Fibroblast of villous mesenchyme (primary cell): ENCODE measurements around the gene PTPN3. TPM values are rescaled to one million over a fixed set of nuclear protein-coding genes. Genes with fewer than 3 reads are reported as not detected.
"Not testable (repeated sequence)": the region's sequence is repeated elsewhere in the genome, so short reads cannot be mapped to it uniquely, and the experiment has no call there.

ENCODE experiments used
- DNase-seq: peaks from one replicate; pipeline ENCODE4 v3.0.0-alpha.2; 2010; ENCODE audit warnings: low read depth
- H3K4me3 ChIP-seq: 2 replicates; pipeline ENCODE4 v1.5.1; 2011; ENCODE audit warnings: low read depth, mild to moderate bottlenecking, low read length
- total RNA-seq: library from RNA; depleted of rRNA; stranded (reverse); fragments of >200 nt; gene quantifications from 2 replicates; pipeline ENCODE4 v1.2.3, GENCODE V29; 2012
- TF ChIP-seq, protein P1 (sequence below): IDR thresholded peaks from 2 replicates; pipeline ENCODE4 v1.5.1; 2012; ENCODE audit warnings: low read depth, mild to moderate bottlenecking, low read length; ENCODE audit not compliant: insufficient read depth

Gene PTPN3
- total RNA-seq, 1 donor: under 0.01 TPM

DNA sequence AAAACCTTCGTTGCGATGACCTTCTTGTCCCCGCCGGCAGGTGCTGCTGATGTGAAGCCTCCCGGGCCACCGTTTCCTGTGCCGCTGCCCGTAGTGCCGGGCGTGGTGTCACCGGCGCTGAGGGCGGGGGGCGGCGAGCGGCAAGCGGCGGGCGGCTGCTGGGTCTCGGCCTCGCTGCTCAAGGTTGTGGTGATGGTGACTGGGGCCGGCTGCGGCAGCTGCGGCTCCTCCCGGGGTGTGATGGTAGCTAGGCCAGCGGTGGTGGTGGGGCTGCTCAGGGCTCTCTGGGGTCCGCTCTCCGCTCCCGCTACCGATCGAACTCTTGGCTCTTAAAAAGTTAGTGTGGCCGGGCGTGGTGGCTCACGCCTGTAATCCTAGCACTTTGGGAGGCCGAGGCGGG, 36.0 kb upstream of the PTPN3 start:
- H3K4me3 ChIP-seq: no peak overlapping the region
- no peak for DNase-seq
- TF ChIP-seq, protein P1, sequence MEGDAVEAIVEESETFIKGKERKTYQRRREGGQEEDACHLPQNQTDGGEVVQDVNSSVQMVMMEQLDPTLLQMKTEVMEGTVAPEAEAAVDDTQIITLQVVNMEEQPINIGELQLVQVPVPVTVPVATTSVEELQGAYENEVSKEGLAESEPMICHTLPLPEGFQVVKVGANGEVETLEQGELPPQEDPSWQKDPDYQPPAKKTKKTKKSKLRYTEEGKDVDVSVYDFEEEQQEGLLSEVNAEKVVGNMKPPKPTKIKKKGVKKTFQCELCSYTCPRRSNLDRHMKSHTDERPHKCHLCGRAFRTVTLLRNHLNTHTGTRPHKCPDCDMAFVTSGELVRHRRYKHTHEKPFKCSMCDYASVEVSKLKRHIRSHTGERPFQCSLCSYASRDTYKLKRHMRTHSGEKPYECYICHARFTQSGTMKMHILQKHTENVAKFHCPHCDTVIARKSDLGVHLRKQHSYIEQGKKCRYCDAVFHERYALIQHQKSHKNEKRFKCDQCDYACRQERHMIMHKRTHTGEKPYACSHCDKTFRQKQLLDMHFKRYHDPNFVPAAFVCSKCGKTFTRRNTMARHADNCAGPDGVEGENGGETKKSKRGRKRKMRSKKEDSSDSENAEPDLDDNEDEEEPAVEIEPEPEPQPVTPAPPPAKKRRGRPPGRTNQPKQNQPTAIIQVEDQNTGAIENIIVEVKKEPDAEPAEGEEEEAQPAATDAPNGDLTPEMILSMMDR: no peak

DNA sequence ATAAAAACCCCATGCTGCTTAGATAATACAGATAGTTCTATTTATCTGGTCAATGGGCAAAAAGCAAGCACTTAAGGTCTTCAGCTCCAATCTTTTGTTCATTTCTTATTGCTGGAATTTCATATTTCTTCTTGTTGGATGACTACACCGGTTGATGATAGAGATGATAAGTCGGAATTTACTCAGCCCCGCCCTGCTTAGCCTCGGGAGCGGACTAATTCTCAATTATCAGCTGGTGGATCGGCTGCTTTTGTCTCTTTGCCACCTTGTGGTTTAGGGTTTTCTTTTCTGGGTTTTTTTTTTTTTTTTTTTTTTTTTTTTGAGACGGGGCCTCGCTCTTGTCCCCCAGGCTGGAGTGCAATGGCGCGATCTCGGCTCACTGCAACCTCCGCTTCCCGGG, 34.5 kb upstream of the PTPN3 start:
- H3K4me3 ChIP-seq, DNase-seq: not testable (repeated sequence)

DNA sequence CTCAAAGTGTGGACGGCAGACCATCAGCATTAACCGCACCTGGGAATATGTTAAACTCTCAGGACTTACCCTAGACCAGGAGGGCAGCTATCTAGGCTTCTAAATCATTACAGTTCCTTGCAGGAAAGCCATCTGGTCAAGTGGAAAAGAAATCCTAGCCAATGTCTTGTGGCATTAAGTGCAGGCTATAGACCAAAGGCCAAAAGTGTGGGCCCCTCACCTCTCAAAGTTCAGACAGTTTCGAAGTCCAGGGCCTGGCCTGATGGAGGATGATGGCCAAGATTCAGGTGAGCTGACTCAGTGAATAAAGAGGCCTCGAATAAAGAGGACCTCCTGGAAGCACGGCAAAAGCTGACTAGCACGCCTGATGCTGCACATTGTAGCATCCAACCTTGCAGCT, 24.0 kb upstream of the PTPN3 start:
- H3K4me3 ChIP-seq: no peak overlapping the region
- DNase-seq: no peak
- TF ChIP-seq, protein P1: no peak

DNA sequence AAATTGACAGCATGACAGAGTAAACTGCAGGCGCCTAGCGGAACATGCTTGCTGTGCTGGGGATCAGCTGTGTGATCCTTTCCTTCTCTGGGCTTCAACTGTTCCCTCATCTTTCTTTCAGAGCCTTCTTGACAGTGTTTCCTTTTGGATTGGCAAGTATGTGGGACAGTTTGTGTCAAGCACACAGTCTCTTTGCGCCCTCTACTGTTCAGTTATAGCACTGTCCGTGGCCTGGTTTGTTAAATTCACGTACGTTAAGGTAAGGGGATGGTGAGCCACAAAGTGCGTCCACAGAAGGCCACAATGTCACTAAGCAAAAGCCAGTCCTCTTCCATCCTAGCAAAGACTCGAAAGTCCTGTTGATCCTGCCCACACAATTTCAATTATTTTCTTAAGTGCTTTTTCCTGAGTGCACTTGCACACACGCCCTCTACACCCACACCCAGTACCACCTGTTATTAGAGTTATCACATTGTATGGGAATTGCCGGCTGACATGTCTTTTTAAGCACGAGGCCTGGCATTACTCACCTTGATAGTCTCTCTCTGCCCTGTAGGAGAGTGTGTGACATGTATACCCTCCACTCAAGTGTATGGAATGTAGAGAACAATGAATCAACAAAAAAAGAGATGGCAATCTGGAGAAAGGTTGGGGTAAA, 22.5 kb upstream of the PTPN3 start:
- H3K4me3 ChIP-seq: no peak overlapping the region
- TF ChIP-seq, protein P1: peak; percentile 95
- DNase-seq: peak; percentile 65

DNA sequence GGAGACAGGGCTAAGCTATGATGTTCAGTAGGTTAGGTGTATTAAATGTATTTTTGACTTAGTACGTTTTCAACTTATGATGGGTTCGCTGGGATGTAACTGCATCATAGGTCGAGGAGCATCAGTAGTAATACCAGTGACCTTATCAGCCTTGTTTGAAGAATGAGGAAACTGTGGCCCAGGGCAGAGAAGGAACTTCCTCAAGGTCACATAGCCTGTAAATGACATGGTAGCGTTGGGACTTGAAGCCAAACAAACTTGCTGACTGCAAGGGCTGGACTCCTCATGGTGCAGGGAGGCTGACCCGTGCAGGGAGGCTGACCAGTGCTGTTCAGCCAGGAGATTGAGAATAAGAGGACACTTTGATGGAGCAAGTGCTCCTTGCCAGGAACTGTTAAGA, 21.3 kb upstream of the PTPN3 start:
- H3K4me3 ChIP-seq: no peak overlapping the region
- TF ChIP-seq, protein P1: no peak
- no peak for DNase-seq

DNA sequence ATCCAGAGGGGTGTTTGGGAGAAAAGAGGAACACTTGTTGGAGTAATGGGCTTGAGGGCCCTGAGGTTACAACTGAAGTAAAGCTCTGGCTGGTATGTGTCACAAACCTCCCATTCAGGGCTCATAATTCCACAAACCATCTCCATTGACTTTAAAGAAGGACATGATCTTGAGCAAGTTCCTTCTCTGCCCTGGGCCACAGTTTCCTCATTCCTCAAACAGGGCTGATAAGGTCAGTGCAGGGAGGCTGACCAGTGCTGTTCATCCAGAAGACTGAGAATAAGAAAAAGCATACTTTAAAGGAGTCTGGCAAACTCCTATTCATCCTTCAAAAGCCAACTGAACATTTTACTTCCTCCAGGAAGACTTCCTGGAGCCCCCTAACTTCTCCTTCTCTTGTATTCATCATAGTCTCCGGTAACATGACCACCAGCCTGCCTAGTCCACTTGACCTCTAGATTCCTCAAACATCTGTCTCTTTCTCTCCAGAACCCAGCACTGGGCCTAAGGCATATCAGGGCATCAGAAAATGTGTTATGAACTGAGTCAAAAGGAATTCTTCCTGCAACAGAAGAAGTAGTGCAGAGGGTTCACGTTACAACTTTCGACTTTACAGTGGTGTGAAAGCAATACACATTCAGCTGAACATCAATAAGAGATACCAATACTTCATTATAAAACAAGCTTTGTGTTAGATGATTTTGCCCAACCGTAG, 20.7 kb upstream of the PTPN3 start:
- TF ChIP-seq, protein P1: no peak
- DNase-seq: no peak
- H3K4me3 ChIP-seq: no peak overlapping the region

DNA sequence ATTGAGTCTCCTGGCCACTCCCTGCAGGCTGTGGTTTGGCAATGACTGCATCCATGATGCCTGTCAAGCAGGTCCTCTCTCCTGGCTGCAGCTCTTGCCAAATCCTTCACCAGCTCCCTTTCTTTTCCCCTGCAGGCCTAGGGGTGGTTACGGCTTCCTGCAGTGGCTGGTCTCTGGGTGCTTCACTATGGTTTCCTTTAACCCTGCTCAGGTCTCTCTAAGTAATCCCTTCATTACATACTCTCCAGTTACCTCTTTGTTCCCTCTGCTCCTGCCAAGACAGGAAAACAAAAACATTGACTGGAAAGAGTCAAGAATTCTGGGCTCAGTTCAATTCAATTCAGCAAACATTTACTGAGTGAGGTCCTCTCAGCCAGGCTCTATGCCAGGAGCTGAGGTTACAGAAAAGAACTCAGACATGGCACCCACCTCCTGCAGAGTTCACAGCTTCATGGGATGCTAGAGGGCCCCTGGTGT, 19.8 kb upstream of the PTPN3 start:
- no peak for DNase-seq
- H3K4me3 ChIP-seq: no peak overlapping the region

More for the DNA sequence above, 19.8 kb upstream of the PTPN3 start:
- TF ChIP-seq, protein P1: no peak
